ENCODE results near the gene CEBPG.

Gene CEBPG

GRCh38 chr19:33394006-33394722, 20.7 kb downstream of the CEBPG start:
- no peak overlapping the region for H3K27ac ChIP-seq
- no peak for TF ChIP-seq CTCF (conservative IDR thresholded peaks at IDR 0.05)

- TF ChIP-seq CTCF (conservative IDR thresholded peaks at IDR 0.05) = no peak
- H3K27ac ChIP-seq = no peak overlapping the region
These were observed 21.4 kb downstream of the CEBPG start for GRCh38 chr19:33394723-33395560.

- no peak overlapping the region for H3K27ac ChIP-seq
- TF ChIP-seq CTCF (conservative IDR thresholded peaks at IDR 0.05) = no peak
These were observed 22.3 kb downstream of the CEBPG start for GRCh38 chr19:33395561-33396550.

- no peak overlapping the region for H3K27ac ChIP-seq
- TF ChIP-seq CTCF (conservative IDR thresholded peaks at IDR 0.05) = no peak
These were observed 23.4 kb downstream of the CEBPG start for GRCh38 chr19:33396701-33397535.

GRCh38 chr19:33397536-33398360, 24.2 kb downstream of the CEBPG start:
- no peak; the same call in 1 of the 2 replicates for TF ChIP-seq CTCF (conservative IDR thresholded peaks at IDR 0.05)
- H3K27ac ChIP-seq = no peak overlapping the region

GRCh38 chr19:33398361-33399060, 25.0 kb downstream of the CEBPG start:
- H3K27ac ChIP-seq = no peak overlapping the region
- no peak for TF ChIP-seq CTCF (conservative IDR thresholded peaks at IDR 0.05)

Data from VCaP (cell line).